ENCODE measurements around the gene DPYSL3.

Gene DPYSL3

DNA sequence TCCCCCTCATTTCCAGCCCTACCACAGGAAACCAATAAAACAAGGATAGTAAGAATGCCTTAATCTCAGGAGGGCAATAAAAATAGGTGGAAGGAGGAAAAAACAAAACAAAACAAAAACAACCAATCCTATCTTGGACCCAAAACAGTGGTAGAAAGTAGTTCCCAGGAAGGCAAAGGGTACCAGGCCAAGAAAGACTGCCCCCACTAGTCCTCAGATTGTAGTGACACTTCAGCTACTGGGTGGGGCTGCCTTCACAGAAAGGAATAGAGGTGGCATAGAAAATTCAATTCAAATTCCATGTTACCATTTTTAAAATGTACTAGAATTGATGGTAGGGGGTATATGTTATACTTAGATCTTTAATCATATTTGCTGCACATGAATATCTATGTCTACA lies 59.3 kb downstream of the DPYSL3 start:
- TF ChIP-seq GATA3 (IDR thresholded peaks at IDR 0.05; ENCODE audit: low read depth, low read length) (no peak), GATA2 (IDR thresholded peaks at IDR 0.05; ENCODE audit: low read depth, low read length) (no peak)

- TF ChIP-seq GATA3 (IDR thresholded peaks at IDR 0.05; ENCODE audit: low read depth, low read length) (no peak), GATA2 (IDR thresholded peaks at IDR 0.05; ENCODE audit: low read depth, low read length) (no peak)
Observed at GRCh38 chr5:147448766-147449165, 61.1 kb downstream of the DPYSL3 start.

GRCh38 chr5:147446523-147446922 lies 63.3 kb downstream of the DPYSL3 start:
- TF ChIP-seq GATA2 (IDR thresholded peaks at IDR 0.05; ENCODE audit: low read depth, low read length), result no peak
- TF ChIP-seq GATA3 (IDR thresholded peaks at IDR 0.05; ENCODE audit: low read depth, low read length), result no peak

DNA sequence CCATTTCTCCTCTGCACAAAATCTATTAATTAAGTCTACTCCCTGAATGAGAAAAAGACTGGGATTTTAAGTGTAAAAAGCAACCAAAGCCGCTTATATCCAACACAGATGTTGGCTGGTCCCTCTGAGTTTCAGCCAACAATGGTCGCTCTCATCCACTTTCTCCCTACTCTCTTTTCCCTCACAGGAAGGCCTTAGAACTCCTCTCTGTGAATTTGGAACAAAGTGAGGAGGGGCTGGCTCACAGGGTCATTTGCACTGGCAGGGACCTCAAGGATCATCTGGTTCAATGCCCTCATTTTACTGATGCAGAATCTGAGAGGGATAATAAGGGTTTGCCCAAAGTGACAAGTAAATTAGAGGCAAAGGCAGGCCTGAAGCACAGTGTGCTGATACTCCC lies 64.0 kb downstream of the DPYSL3 start:
- TF ChIP-seq GATA2 (IDR thresholded peaks at IDR 0.05; ENCODE audit: low read depth, low read length) (no peak), GATA3 (IDR thresholded peaks at IDR 0.05; ENCODE audit: low read depth, low read length) (no peak)

DNA sequence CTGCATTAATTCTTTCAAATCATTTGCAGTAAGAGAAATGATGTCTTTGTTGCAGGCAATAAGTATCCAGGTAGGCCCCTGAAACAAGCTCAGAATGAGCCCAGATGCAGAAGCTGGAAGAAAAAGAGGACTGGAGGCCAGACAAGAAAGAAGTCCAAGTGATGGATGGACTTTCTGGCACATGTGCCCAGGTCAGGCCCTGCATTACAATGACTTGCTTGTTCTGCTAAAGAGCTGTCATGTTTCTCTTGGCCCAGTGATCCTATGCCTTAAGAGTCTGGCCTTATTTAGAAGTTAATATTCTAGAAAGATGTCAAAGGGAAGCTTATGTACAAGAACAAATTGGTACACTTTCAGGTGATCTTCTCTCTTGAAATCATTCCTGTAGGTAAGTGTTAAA lies 64.8 kb downstream of the DPYSL3 start:
- TF ChIP-seq GATA3 (IDR thresholded peaks at IDR 0.05; ENCODE audit: low read depth, low read length), result no peak
- TF ChIP-seq GATA2 (IDR thresholded peaks at IDR 0.05; ENCODE audit: low read depth, low read length), result no peak

DNA sequence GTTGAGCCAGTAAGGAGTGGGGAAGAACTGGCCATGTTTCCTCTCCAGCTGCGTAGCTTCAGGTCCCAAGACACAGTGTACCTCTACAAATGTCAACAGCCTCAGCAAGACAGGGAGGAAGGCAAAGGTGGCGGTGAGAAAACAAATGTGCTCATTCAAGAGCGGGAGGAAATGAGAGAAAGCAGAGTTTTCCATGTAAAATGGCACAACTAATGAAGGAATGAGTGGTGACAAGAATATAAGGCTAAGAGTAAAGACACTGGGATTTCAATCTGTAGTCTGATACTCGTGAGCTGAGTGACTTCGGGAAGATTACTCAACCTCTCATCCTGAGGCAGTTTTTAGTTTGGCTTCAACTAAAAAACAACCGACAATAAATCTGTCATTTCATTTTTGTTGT lies 67.6 kb downstream of the DPYSL3 start:
- no peak for TF ChIP-seq GATA3 (IDR thresholded peaks at IDR 0.05; ENCODE audit: low read depth, low read length)
- TF ChIP-seq GATA2 (IDR thresholded peaks at IDR 0.05; ENCODE audit: low read depth, low read length), result no peak

DNA sequence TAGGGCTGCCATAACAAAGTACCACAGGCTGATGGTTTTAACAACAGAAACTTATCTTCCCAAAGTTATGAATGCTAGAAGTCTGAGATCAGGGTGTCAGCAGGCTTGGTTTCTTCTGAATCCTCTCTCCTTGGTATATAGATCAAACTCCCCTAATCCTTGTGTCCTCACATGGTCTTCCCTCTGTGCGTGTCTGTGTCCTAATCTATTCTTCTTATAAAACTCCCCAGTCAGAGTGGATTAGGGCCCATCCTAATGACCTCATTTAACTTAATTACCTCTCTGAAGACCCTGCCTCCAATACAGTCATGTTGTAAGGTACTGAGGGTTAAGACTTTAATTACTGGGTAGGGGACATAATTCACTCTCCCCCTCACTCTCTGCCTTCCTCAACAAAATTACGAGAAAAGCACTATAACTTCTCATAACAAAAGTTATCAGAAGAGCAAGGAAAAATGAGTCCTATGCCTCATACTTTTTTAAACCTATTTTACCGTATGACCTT lies 68.6 kb downstream of the DPYSL3 start:
- no peak for TF ChIP-seq GATA3 (IDR thresholded peaks at IDR 0.05; ENCODE audit: low read depth, low read length)
- TF ChIP-seq GATA2 (IDR thresholded peaks at IDR 0.05; ENCODE audit: low read depth, low read length), result no peak

GRCh38 chr5:147439254-147439653 lies 70.6 kb downstream of the DPYSL3 start:
- no peak for TF ChIP-seq GATA3 (IDR thresholded peaks at IDR 0.05; ENCODE audit: low read depth, low read length)
- TF ChIP-seq GATA2 (IDR thresholded peaks at IDR 0.05; ENCODE audit: low read depth, low read length), result no peak

DNA sequence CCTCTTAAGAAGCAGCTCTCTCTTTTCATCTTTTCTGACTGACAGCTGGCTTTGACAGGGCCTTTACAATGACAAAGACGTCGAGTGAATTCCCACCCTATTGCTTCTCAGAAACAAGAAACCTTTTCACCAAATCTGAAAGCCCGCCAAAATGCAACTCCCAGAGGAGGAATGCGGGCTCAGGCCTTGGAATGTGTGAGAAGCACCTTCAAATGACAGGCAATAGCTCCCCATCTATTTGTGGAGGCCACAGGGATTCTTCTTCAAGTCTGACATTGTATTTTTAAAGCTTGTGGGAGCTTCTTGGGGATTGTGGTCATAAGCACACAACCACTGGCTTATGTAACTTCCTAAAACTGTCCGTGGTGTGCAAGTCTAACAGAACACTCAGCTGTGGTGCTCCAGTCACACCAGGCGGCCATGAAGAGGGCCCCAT lies 72.7 kb downstream of the DPYSL3 start:
- TF ChIP-seq GATA3 (IDR thresholded peaks at IDR 0.05; ENCODE audit: low read depth, low read length), result no peak
- no peak for TF ChIP-seq GATA2 (IDR thresholded peaks at IDR 0.05; ENCODE audit: low read depth, low read length)

DNA sequence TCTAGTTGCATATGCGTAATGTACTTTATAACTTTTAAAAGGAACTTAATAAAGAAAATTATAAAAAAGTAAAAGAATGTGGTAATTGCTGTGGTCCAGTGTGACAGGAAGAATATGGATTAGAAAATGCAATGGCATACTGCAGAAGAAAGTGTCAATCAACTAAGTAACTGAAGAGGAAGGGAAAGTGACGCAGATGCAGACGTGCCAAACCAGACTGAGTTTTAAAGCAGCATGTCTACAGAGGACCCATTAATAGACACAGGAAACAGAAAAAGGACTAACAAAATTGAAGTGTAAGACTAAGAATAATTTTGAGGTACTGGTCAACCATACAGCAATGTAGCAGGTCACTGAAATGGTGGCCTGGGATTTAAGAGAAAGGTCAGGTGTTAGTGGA lies 73.3 kb downstream of the DPYSL3 start:
- no peak for TF ChIP-seq GATA3 (IDR thresholded peaks at IDR 0.05; ENCODE audit: low read depth, low read length)
- TF ChIP-seq GATA2 (IDR thresholded peaks at IDR 0.05; ENCODE audit: low read depth, low read length), result no peak

DNA sequence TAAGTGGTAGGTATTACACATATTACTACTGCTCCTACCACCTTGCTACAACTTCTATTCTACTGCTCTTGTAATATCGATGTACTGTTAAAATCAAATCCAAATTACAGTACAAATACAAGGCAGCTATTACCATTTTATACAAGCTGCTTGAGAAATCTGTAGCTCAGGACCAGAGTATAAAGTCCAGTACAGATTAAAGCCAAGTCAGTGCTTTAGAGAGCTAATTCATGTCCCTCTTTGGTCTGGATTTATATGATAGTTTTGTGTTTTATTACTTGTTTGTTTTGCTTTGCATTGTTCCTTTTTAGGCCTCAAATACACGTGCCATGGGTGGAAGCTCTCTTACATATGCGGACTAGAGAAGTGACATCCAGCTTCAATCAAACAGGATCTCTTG lies 75.8 kb downstream of the DPYSL3 start:
- TF ChIP-seq GATA2 (IDR thresholded peaks at IDR 0.05; ENCODE audit: low read depth, low read length) (no peak), GATA3 (IDR thresholded peaks at IDR 0.05; ENCODE audit: low read depth, low read length) (no peak)

DNA sequence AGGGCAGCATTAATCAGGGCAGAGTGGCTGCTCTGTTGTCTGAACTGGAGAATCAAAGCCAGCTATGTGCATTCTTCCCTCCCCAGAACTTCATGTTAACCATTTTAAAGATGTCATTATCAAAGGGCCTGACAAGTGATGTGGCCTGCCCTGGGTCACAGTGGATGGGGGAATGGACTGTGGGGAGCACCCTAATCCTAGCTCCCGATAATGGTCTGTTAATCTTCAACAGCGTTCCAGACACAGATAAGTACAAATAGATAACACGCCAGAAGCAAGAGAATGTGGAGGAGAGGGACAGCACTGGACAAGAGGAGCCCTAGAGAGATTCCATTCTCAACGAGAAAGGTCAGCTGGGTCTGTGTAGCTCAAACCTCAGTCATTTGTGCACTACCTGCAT lies 77.5 kb downstream of the DPYSL3 start:
- TF ChIP-seq GATA2 (IDR thresholded peaks at IDR 0.05; ENCODE audit: low read depth, low read length), result peak; percentile 89
- TF ChIP-seq GATA3 (IDR thresholded peaks at IDR 0.05; ENCODE audit: low read depth, low read length), result peak; percentile 85

- TF ChIP-seq GATA2 (IDR thresholded peaks at IDR 0.05; ENCODE audit: low read depth, low read length) (peak; percentile 61; the same call in 1 of the 2 replicates), GATA3 (IDR thresholded peaks at IDR 0.05; ENCODE audit: low read depth, low read length) (no peak)
Observed at GRCh38 chr5:147431586-147431985, 78.3 kb downstream of the DPYSL3 start.

GRCh38 chr5:147430628-147431027 lies 79.2 kb downstream of the DPYSL3 start:
- TF ChIP-seq GATA2 (IDR thresholded peaks at IDR 0.05; ENCODE audit: low read depth, low read length) (no peak), GATA3 (IDR thresholded peaks at IDR 0.05; ENCODE audit: low read depth, low read length) (no peak)

- TF ChIP-seq GATA3 (IDR thresholded peaks at IDR 0.05; ENCODE audit: low read depth, low read length) (no peak), GATA2 (IDR thresholded peaks at IDR 0.05; ENCODE audit: low read depth, low read length) (no peak)
Observed at GRCh38 chr5:147427521-147428401, 82.1 kb downstream of the DPYSL3 start.
